GM21367 (cell line): Measurements from ENCODE around the gene AQP5.
"Not testable (repeated sequence)": the region's sequence is repeated elsewhere in the genome, so short reads cannot be mapped to it uniquely, and the experiment has no call there.

Experiments
- ATAC-seq: cut with Tn5 transposase; IDR thresholded peaks from one replicate; pipeline ENCODE4 v1.9.1; 2021; ENCODE audit not compliant: unreplicated experiment

The AQP5 gene

DNA sequence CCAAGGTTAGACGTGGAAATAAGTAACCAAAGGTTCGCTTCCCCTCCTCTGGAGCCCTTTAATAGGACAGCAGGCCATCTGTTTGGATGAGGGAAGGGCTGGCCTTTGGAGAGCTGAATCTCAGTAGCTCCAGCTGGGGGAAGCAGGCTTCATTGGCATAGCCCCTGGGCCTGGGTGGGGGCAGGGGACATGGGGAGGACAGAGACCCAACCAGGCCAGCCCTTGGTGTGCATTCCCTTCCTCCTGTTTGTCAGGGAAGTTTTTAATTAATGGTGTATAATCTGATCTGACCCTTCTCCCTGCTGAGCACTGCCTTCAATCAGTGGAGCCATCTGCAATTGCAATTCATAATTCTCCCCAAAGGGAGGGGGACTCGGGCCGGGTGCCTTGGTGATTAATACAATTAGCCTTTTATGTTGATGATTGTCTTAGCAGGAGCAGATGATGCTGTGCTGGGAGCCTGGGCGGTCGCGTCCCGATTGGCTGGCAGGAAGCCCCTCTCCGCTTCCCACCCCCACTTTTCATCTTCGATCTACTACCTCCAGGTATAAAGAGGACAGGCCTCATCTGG is 17.4 kb downstream of the AQP5 start:
- ATAC-seq = no peak

- no peak for ATAC-seq
Observed at GRCh38 chr12:49979791-49980190, 18.1 kb downstream of the AQP5 start.

GRCh38 chr12:49980501-49981349 is 19.1 kb downstream of the AQP5 start:
- no peak for ATAC-seq

GRCh38 chr12:49982246-49983087 is 20.8 kb downstream of the AQP5 start:
- no peak for ATAC-seq

DNA sequence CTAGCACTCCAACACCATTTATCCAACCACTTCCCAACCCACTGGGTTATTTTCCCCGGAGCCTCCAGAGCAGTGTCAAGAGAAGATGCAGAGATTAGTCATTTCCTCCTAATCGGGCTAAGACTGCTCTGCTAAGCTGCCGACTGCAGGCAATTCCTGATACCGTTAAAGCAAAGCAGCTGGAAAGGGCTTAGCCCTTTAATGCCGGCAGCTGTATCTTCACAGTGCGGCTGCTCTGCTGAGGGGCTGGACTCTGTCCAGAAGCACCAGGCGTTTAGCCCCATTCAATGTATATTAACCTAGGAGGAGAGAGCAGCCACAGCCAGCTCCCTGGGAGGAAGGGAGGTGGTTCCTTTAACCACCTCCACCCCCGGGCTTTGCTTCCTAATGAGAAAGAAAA is 22.2 kb downstream of the AQP5 start:
- ATAC-seq = no peak

DNA sequence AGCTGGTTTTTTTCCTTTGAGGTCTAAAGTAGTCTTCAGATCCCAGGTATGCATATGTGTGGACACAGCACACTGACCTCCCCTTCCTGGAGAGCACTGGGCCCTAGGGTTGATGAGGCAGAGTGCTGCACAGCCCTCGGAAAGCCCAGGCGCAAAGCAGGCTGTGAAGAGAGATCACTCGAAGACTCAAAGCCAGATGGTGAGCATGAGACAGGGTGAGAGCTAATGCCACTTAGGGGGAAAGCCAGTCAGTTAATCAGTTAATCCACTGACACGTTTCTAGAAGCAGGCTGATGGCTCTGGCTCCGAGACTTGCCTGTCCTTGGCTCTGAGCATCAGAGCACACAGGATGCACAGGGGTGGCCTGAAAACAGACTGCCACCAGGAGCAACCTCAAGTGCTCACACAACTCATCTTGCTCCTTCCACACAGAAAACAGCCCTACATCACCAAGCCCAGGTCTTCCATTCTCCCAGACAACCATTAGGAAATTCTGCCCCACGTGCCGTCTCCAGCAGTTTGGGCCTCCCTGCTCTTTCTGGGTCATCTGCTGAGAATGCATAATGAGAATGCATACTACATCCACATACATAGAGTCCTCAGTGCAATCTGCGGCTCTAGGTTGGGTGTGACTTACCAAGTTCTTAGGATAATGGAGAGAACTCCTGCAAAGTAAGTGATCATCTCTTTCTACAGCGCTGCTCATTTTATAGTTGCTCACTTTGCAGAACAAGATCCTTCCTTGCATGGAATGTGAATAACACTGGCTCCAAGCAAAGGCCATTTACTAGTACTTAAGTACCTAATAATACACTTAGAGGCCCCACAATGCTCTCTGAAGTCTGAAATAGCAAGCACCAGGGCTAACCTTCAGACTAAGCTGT is 23.0 kb downstream of the AQP5 start:
- no peak for ATAC-seq

- ATAC-seq = no peak
Observed at GRCh38 chr12:49985981-49986380, 24.3 kb downstream of the AQP5 start.

GRCh38 chr12:49986476-49986875 is 24.8 kb downstream of the AQP5 start:
- not testable (repeated sequence) for ATAC-seq

GRCh38 chr12:49987625-49988303 is 26.1 kb downstream of the AQP5 start:
- no peak for ATAC-seq

DNA sequence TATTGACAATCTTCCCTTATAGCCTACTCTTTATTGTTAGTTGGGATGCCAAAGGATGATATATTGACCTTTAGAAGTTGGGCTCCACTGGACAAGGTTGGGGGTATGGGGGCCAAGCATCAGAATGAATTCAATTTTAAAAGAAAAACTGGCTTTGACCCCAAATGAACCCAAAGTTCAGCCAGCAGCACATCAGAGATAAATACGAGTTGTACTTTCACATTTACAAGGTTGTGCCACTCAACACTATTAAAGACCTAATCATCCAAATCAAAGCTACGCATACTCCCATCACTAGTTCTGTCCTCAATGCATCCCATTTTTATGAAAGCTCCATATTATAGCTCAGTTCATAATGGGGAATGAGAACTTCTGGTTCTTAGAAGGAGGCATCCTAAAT is 27.7 kb downstream of the AQP5 start:
- ATAC-seq = not testable (repeated sequence)

DNA sequence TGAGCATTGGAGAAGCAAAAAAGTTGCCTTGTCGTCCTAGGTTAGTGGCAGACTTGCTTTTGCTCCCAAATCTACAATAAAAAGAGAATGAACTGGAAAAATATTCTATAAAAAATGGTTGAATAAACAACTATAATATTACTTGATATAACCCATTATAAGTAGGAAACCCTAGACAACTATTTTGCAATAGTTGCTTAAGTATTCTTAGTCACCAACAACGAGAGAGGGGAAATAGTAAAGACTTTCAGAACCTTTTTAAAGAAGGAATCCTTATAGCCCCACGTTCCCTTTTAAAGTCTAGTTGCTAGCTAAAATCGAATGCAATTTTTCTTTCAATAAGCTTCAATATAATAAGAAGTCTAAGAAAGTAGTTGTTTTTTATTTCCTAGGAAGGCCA is 28.6 kb downstream of the AQP5 start:
- ATAC-seq = no peak

DNA sequence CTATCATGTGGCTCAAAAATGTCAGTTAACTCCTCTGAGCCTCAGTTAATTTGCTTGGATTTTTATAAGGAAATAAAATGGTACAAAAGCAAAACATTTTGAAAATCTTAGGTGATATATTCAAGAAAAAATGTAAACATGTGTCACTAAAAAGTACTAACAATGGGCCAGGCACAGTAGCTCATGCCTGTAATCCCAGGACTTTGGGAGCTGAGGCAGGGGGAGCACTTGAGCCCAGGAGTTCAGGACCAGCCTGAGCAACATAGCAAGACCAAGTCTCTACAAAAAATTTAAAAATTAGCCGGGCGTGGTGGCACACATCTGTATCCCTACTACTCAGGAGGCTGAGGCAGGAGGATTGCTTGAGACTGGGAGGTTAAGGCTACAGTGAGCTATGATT is 36.8 kb downstream of the AQP5 start:
- no peak for ATAC-seq

GRCh38 chr12:50003595-50003994 is 41.9 kb downstream of the AQP5 start:
- no peak for ATAC-seq

DNA sequence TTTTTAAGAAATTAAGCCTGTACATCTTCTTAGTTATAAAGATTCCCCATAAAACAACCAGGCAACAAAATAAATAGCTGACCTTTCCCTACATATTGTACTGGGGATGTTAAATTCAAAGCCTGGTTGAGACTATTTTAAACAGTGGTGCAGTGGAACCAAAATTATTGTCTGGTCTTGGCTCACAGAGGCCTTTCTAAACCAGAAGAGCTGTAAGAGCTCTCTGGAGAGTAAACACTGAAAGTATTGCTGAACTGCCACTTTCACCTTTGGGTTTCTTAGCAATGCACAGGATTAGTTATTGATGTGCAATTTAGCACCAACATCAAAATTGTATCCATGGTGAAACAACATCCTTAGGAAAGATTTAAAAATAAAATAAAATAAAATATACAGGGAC is 43.0 kb downstream of the AQP5 start:
- ATAC-seq = no peak

DNA sequence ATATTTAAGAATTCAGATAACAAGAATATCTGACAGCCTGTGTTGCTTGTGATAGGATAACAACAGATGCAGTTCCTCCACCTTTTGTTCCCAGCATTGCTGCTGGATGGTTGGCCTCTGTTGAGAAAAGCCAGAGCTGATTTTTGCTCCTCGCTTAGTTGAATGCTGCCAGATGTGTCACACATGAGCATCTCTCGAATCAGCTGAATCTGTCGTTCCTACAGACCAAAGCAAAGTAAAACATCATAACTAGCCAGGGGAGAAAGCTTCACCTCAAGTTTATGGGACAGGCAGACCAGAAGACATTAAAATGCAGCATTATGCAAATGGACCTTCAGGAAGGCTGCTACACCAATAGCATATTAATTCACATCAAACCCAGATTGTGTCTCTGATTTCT is 43.5 kb downstream of the AQP5 start:
- no peak for ATAC-seq

- no peak for ATAC-seq
Observed at GRCh38 chr12:50006280-50006679, 44.6 kb downstream of the AQP5 start.

DNA sequence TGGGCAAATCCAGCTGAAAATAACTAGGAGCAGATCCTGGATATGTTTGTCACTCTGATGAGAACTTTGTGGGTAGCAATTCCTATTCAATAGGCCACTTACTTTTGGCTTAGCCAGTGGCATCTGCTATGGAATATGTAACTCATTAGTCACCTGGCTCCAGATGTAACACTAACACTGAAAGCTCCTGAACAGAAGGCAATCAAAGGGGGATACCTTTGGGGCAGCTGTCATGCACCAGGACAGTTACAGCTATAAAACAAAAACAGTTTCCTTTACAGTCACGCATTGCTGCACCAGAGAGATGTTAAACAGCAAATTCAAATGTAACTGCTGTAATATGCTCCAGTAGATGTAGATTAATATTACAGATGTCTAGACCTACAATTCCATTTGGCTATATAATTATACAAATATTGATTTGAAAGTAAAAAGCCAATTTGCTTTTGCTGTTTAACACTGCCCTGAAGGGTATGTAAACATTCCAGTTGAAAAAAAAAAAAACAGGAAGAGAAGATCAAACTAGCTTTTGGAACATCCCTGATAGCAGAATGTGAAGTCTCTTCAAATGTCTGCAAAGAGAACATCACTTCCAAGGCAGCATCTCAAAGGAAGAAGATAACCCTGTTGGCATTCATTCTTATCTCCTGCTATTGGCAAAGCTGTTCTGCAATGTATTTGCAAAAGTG is 45.2 kb downstream of the AQP5 start:
- no peak for ATAC-seq

GRCh38 chr12:50013361-50014147 is 51.9 kb downstream of the AQP5 start:
- no peak for ATAC-seq

- ATAC-seq = no peak
Observed at GRCh38 chr12:50014342-50014741, 52.7 kb downstream of the AQP5 start.
